Tibial artery (tissue), 4 donors: ENCODE data around the gene FAT4.

ENCODE experiments used
- DNase-seq, 2 donors: peaks; one replicate each; pipeline ENCODE4 v3.0.0-alpha.2; 2019
- H3K27ac ChIP-seq, 2 donors: fragments of 200-600 bp; sonication (generic) in 1 of 2; 1 replicate in 1 of 2; 2 replicates in 1 of 2; pipeline ENCODE4 v1.5.1; 2018 to 2019; ENCODE audit warnings: mild to moderate bottlenecking in 1 of 2
- H3K27me3 ChIP-seq, 2 donors: fragments of 200-600 bp; sonication (generic) in 1 of 2; one replicate each; pipeline versions ENCODE4 v1.5.1 to v1.6.0; 2016 to 2019
- H3K36me3 ChIP-seq, 3 donors: fragments of 200-600 bp; sonication (generic) in 2 of 3; one replicate each; pipeline ENCODE4 v1.5.1; 2016 to 2019; ENCODE audit warnings: mild to moderate bottlenecking in 2 of 3
- H3K4me1 ChIP-seq, 4 donors: fragments of 200-600 bp; sonication (generic) in 2 of 4; 1 replicate in 3 of 4; 2 replicates in 1 of 4; pipeline ENCODE4 v1.5.1; 2016 to 2019
- H3K4me3 ChIP-seq, 2 donors: fragments of 200-600 bp; sonication (generic) in 1 of 2; 1 replicate in 1 of 2; 2 replicates in 1 of 2; pipeline ENCODE4 v1.5.1; 2018 to 2019; ENCODE audit warnings: mild to moderate bottlenecking in 2 of 2
- H3K9me3 ChIP-seq, 3 donors: fragments of 200-600 bp; sonication (generic) in 1 of 3; one replicate each; pipeline ENCODE4 v1.5.1; 2016 to 2019
- CTCF ChIP-seq, 2 experiments: fragments of 200-600 bp in 1 of 2; fragments of 450-650 bp in 1 of 2; IDR thresholded peaks; one replicate each; pipeline ENCODE4 v1.5.1; 2017 to 2019; ENCODE audit warnings: antibody characterized with exemption in 2 of 2, mild to moderate bottlenecking in 1 of 2, moderate library complexity in 1 of 2
- intact Hi-C: fragments of 100-400 bp; cut with DNase I; formaldehyde crosslinking; loops from one replicate; pipeline ENCODE4 v1.15.0; 2023; ENCODE audit warnings: low total_unique reads

The FAT4 gene

DNA sequence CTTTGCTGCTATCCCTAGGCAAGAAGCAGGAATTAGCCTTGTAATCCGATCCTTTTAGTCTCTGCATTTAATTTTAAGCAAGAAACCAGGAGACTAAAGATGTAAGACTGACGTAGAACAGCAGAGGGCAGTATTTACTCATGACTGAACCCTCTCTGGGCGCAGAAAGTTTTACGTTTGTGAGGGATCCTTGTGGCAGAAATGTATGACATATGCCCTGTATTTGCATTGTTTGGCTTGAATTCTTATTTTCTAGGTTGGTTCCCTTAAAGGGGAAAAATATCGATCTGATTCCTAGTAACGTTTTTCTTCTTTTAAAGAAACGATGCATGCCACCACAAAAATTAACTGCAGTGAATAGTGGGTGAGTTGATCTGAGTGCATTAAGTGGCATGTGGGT, 1.3 kb upstream of the FAT4 start:
- peak; percentile 89 to 96 for TF ChIP-seq CTCF (IDR thresholded peaks at IDR 0.05)
- Histone ChIP-seq H3K27me3 (no peaks in the 10 kb centered on the region), H3K36me3 (no peaks in the 10 kb centered on the region), H3K4me1 (peaks cover 0 to 20% (median 15%) of the 10 kb centered on the region in 4 donors), H3K27ac (peak overlapping the region; percentile 93 to 99), H3K4me3 (peak overlapping the region in 1 of 2 donors; percentile 99), H3K9me3 (no peaks in the 10 kb centered on the region)
- DNase-seq: no peak
- intact Hi-C loops: loop anchor here (2.0 kb wide), 1 partner anchor 427 kb away; no protein-coding TSS in a partner anchor

DNA sequence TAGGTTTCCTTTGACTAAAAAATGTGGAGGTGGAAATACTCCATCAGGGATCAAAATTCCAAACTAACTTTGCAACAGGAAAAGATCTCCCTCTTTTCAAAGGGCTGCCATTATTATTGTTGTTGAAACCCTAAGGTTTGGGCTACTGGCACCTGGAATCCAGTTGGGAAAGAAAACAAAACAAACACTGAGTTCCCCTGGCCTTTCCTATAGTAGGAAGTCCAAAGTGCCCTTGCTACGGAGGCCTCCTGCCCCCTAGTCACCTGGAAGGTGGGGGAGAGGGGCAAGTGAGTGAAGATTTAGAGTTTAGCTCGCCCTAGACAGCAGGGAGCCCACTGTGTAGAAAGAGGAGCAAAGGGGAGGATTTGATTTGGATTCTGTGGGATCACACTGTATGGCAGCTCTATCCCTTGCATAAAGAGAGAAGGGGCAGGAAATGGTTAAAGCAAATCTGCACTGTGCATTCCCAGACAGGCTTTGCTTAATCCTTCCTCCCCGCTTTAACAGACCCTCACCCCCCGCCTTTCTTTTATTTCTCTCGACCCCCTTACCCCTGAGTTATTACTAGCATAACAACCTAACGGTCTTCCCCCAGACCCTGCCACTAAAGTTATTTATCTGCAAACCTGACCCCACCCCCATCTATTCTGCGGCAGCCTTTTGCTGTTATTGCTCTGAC, 627 bp upstream of the FAT4 start:
- H3K27me3 ChIP-seq: no peaks in the 10 kb centered on the region
- H3K9me3 ChIP-seq: no peaks in the 10 kb centered on the region
- TF ChIP-seq CTCF (IDR thresholded peaks at IDR 0.05): no peak
- intact Hi-C loops: loop anchor here (2.0 kb wide), 1 partner anchor 427 kb away; no protein-coding TSS in a partner anchor
- peaks cover 0 to 26% (median 20%) of the 10 kb centered on the region in 4 donors for H3K4me1 ChIP-seq
- no peaks in the 10 kb centered on the region for H3K36me3 ChIP-seq
- peak overlapping the region; percentile 93 to 99 for H3K27ac ChIP-seq
- DNase-seq: no peak
- H3K4me3 ChIP-seq: peak overlapping the region; percentile 83 to 99

DNA sequence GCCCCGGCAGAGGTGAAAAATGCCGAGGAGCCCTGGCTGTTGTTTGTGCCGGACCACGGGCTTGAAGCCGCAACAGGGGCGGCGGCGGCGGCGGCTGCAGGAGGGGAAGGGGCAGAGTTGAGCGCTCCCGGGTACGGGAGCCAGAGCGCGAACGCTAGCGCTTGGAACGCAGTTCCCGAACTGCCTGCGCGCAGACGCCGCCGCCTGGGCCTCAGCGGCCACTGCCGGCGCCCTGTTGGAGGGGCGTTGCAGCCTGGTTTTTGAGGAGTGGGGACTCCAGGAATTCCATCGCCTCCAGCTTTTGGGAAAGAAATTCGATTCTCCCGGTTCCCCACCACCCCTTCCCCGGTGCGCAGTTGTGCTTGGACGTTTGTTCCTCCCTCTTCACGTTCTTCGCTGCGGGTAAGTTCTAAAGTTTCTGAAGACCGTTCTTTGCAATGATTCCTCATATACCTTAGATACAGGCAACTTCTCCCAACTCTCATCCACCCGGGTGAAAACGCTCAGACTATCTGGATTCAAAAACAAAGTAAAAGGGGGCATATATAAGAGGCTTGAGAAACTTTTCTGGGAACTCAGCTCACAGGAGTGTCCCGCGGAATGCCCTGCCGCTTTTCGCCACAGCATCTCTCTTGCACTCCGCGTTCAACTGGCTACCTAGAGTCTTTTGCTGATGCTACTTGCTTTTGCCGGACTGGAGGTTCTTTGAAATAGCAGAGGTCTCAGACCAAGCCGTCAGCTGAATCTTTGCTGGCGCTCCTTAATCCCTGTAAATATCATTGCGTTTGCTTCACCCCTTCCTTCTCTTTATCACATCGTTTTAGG, 1.0 kb downstream of the FAT4 start:
- no peak for TF ChIP-seq CTCF (IDR thresholded peaks at IDR 0.05)
- H3K9me3 ChIP-seq: no peaks in the 10 kb centered on the region
- peak in 1 of 2 donors; percentile 75 for DNase-seq
- no peaks in the 10 kb centered on the region for H3K27me3 ChIP-seq
- intact Hi-C loops: loop anchor here (5.0 kb wide), 1 partner anchor 82 kb away; no protein-coding TSS in a partner anchor
- peaks cover 0 to 43% (median 24%) of the 10 kb centered on the region in 4 donors for H3K4me1 ChIP-seq
- peak overlapping the region; percentile 83 to 99 for H3K4me3 ChIP-seq
- peak overlapping the region; percentile 93 to 99 for H3K27ac ChIP-seq
- no peaks in the 10 kb centered on the region for H3K36me3 ChIP-seq

- TF ChIP-seq CTCF (IDR thresholded peaks at IDR 0.05): no peak
- DNase-seq: peak; percentile 51 to 75
- H3K27ac ChIP-seq: peak overlapping the region; percentile 93 to 99
Observed at GRCh38 chr4:125316401-125316790, 1.6 kb downstream of the FAT4 start.

DNA sequence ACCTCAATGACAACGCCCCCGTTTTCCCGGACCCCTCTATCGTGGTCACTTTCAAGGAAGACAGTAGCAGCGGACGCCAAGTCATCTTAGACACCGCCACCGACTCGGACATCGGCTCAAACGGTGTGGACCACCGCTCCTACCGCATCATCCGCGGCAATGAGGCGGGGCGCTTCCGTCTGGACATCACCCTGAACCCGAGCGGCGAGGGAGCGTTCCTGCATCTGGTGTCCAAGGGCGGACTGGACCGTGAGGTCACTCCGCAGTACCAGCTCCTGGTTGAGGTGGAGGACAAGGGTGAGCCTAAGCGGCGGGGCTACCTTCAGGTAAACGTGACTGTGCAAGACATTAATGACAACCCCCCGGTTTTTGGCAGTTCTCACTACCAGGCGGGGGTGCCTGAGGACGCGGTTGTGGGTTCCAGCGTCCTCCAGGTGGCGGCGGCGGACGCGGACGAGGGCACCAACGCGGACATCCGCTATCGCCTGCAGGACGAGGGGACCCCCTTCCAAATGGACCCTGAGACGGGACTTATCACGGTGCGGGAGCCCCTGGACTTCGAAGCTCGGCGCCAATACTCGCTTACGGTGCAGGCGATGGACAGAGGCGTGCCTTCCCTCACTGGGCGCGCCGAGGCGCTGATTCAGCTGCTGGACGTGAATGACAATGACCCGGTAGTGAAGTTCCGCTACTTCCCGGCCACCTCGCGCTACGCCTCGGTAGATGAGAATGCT, 2.2 kb downstream of the FAT4 start:
- Histone ChIP-seq H3K9me3 (no peaks in the 10 kb centered on the region), H3K27ac (peak overlapping the region; percentile 93 to 99), H3K4me3 (peak overlapping the region; percentile 83 to 99), H3K4me1 (peaks cover 0 to 54% (median 24%) of the 10 kb centered on the region in 4 donors), H3K27me3 (no peaks in the 10 kb centered on the region), H3K36me3 (no peaks in the 10 kb centered on the region)
- DNase-seq: peak; percentile 45 to 76
- TF ChIP-seq CTCF (IDR thresholded peaks at IDR 0.05): no peak
- intact Hi-C loops: loop anchor here (5.0 kb wide), 1 partner anchor 80 kb away; no protein-coding TSS in a partner anchor

More at GRCh38 chr4:125316401-125316790, 1.6 kb downstream of the FAT4 start:
- Histone ChIP-seq H3K4me1 (peaks cover 0 to 49% (median 24%) of the 10 kb centered on the region in 4 donors), H3K9me3 (no peaks in the 10 kb centered on the region), H3K4me3 (peak overlapping the region; percentile 83 to 99), H3K36me3 (no peaks in the 10 kb centered on the region), H3K27me3 (no peaks in the 10 kb centered on the region)
- intact Hi-C loops: loop anchor here (5.0 kb wide), 1 partner anchor 81 kb away; no protein-coding TSS in a partner anchor
